HepG2 (cell line): ENCODE measurements around the gene STBD1. TPM values are rescaled to one million over a fixed set of nuclear protein-coding genes. Genes with fewer than 3 reads are reported as not detected.

ENCODE experiments used
- ARNT2 ChIP-seq: sonication (generic); formaldehyde crosslinking; IDR thresholded peaks from 2 replicates; pipeline ENCODE4 v1.8.0; 2022; ENCODE audit warnings: mild to moderate bottlenecking, low read depth, missing genetic modification reagents, moderate library complexity
- ATF2 ChIP-seq: sonication (generic); formaldehyde crosslinking; IDR thresholded peaks from 2 replicates; pipeline ENCODE4 v1.4.0; 2020; ENCODE audit warnings: missing genetic modification reagents
- CENPT ChIP-seq: sonication (generic); formaldehyde crosslinking; IDR thresholded peaks from 2 replicates; pipeline ENCODE4 v1.8.0; 2022; ENCODE audit warnings: low read depth, mild to moderate bottlenecking, moderate library complexity, missing genetic modification reagents
- EHMT2 ChIP-seq: fragments of 200-600 bp; sonication (generic); IDR thresholded peaks from 2 replicates; pipeline ENCODE4 v1.7.0; 2017; ENCODE audit warnings: antibody characterized with exemption, low read depth, low read length, borderline replicate concordance
- FOXK1 ChIP-seq: sonication (generic); formaldehyde crosslinking; IDR thresholded peaks from 2 replicates; pipeline ENCODE4 v1.4.0; 2020; ENCODE audit warnings: low read depth, missing genetic modification reagents, borderline replicate concordance
- GABPA ChIP-seq, 2 experiments: IDR thresholded peaks; 2 replicates each; pipeline ENCODE4 v1.6.1; 2011 to 2016; ENCODE audit warnings: low read depth in 2 of 2, low read length in 1 of 2, missing biosample characterization in 1 of 2, missing genetic modification characterization in 1 of 2
- HNRNPL ChIP-seq: fragments of 200-400 bp; formaldehyde crosslinking; IDR thresholded peaks from 2 replicates; pipeline ENCODE4 v1.6.1; 2017; ENCODE audit warnings: mild to moderate bottlenecking, low read depth, low read length
- IKZF4 ChIP-seq: sonication (generic); formaldehyde crosslinking; IDR thresholded peaks from 2 replicates; pipeline ENCODE4 v1.5.1; 2020; ENCODE audit warnings: borderline replicate concordance, mild to moderate bottlenecking, low read depth, missing genetic modification reagents; ENCODE audit errors: not compliant biosample characterization
- KDM3A ChIP-seq: IDR thresholded peaks from 2 replicates; pipeline ENCODE4 v1.6.1; 2018; ENCODE audit warnings: low read depth, missing compliant biosample characterization
- MED1 ChIP-seq: sonication (generic); formaldehyde crosslinking; IDR thresholded peaks from 2 replicates; pipeline ENCODE4 v1.4.0; 2020; ENCODE audit warnings: missing genetic modification reagents
- MIER3 ChIP-seq: IDR thresholded peaks from 2 replicates; pipeline ENCODE4 v1.6.1; 2016; ENCODE audit warnings: missing compliant biosample characterization, borderline replicate concordance
- PHF21A ChIP-seq: sonication (generic); formaldehyde crosslinking; IDR thresholded peaks from 2 replicates; pipeline ENCODE4 v1.5.0; 2020; ENCODE audit warnings: mild to moderate bottlenecking, missing genetic modification reagents
- PHF5A ChIP-seq: IDR thresholded peaks from one replicate; pipeline ENCODE4 v1.6.1; 2018; ENCODE audit warnings: low read depth, missing genetic modification reagents; ENCODE audit not compliant: unreplicated experiment
- RCOR2 ChIP-seq: IDR thresholded peaks from 2 replicates; pipeline ENCODE4 v1.6.1; 2016; ENCODE audit warnings: missing biosample characterization, missing genetic modification reagents
- RELA ChIP-seq: sonication (generic); formaldehyde crosslinking; IDR thresholded peaks from 2 replicates; pipeline ENCODE4 v1.4.0; 2020; ENCODE audit warnings: missing genetic modification reagents
- REXO4 ChIP-seq: sonication (generic); formaldehyde crosslinking; IDR thresholded peaks from 2 replicates; pipeline ENCODE4 v1.8.0; 2022; ENCODE audit warnings: missing genetic modification reagents, mild to moderate bottlenecking, borderline replicate concordance
- SKIL ChIP-seq: sonication (generic); formaldehyde crosslinking; IDR thresholded peaks from 2 replicates; pipeline ENCODE4 v1.8.0; 2022; ENCODE audit warnings: missing genetic modification reagents, mild to moderate bottlenecking, moderate library complexity, borderline replicate concordance
- STAG1 ChIP-seq: sonication (generic); formaldehyde crosslinking; IDR thresholded peaks from 2 replicates; pipeline ENCODE4 v1.4.0; 2020; ENCODE audit warnings: missing genetic modification reagents
- TCF7 ChIP-seq: sonication (generic); IDR thresholded peaks from 2 replicates; pipeline ENCODE4 v1.6.1; 2016; ENCODE audit warnings: antibody characterized with exemption, low read depth
- TOPORS ChIP-seq: sonication (generic); formaldehyde crosslinking; IDR thresholded peaks from 2 replicates; pipeline ENCODE4 v1.8.0; 2023; ENCODE audit warnings: mild to moderate bottlenecking, missing genetic modification reagents
- U2AF1 ChIP-seq: fragments of 200-400 bp; formaldehyde crosslinking; optimal IDR thresholded peaks from 2 replicates; pipeline ENCODE3; 2017; ENCODE audit warnings: mild to moderate bottlenecking, low read depth, low read length
- ZMYM3 ChIP-seq: sonication (generic); formaldehyde crosslinking; IDR thresholded peaks from 2 replicates; pipeline ENCODE4 v1.5.1; 2020; ENCODE audit warnings: mild to moderate bottlenecking, missing genetic modification reagents
- ZNF274 ChIP-seq: sonication (generic); formaldehyde crosslinking; IDR thresholded peaks from 2 replicates; pipeline ENCODE4 v1.5.1; 2020; ENCODE audit warnings: mild to moderate bottlenecking, missing genetic modification reagents
- ZNF441 ChIP-seq: sonication (generic); formaldehyde crosslinking; IDR thresholded peaks from 2 replicates; pipeline ENCODE4 v1.7.0; 2021; ENCODE audit warnings: missing genetic modification reagents, borderline replicate concordance
- ZNF557 ChIP-seq: sonication (generic); formaldehyde crosslinking; IDR thresholded peaks from 2 replicates; pipeline ENCODE4 v1.4.0; 2020; ENCODE audit warnings: missing genetic modification reagents
- ZNF589 ChIP-seq: sonication (generic); formaldehyde crosslinking; conservative IDR thresholded peaks from 2 replicates; pipeline ENCODE4 v1.8.0; 2022; ENCODE audit warnings: mild to moderate bottlenecking, moderate library complexity, missing genetic modification reagents
- ZNF746 ChIP-seq: sonication (generic); formaldehyde crosslinking; IDR thresholded peaks from 2 replicates; pipeline ENCODE4 v1.8.0; 2022; ENCODE audit warnings: mild to moderate bottlenecking, missing genetic modification reagents
- ZSCAN22 ChIP-seq: sonication (generic); formaldehyde crosslinking; IDR thresholded peaks from 2 replicates; pipeline ENCODE4 v1.4.0; 2020; ENCODE audit warnings: mild to moderate bottlenecking, missing genetic modification reagents
- polyA plus RNA-seq, 8 experiments: library from polyadenylated mRNA; depleted of rRNA in 3 of 8; stranded (reverse) in 7 of 8; unstranded in 1 of 8; fragments of >200 nt; fragmentation: Illumina TruSeq in 4 of 8; extraction: Trizol in 4 of 8; gene quantifications; 2 replicates each; pipeline versions ENCODE4 v1.2.1 to v1.2.3, GENCODE V29; 2011 to 2016; ENCODE audit warnings: low read depth in 4 of 8, missing spikeins in 1 of 8, mixed read lengths in 1 of 8; ENCODE audit not compliant: insufficient read depth in 1 of 8
- total RNA-seq, 5 experiments: library from RNA; depleted of rRNA; stranded (reverse); fragments of >200 nt; fragmentation: Illumina TruSeq; extraction: Trizol; gene quantifications; 2 replicates each; pipeline ENCODE4 v1.2.3, GENCODE V29; 2016; ENCODE audit warnings: low read depth in 1 of 5

STBD1 gene
- total and polyA plus RNA-seq, 2 of the 13 experiments (the other 11 are each of a cell fraction or from before 2014, with no cell fraction given), result 2.8 to 4.3 TPM

GRCh38 chr4:76275486-76276124 lies 30.9 kb upstream of the STBD1 start (continued):
- TF ChIP-seq SKIL (CRISPR knock-in tag) (peak; percentile 11; the same call in 1 of the 2 replicates), MIER3 (CRISPR knock-in tag) (peak; percentile 58; the same call in 1 of the 2 replicates), TOPORS (no peak), REXO4 (CRISPR knock-in tag) (no peak), PHF21A (no peak), ZNF589 (CRISPR knock-in tag) (no peak), U2AF1 (no peak), ZNF557 (CRISPR knock-in tag) (no peak), ARNT2 (CRISPR knock-in tag) (no peak), FOXK1 (CRISPR knock-in tag) (peak; percentile 80), ZNF441 (CRISPR knock-in tag) (no peak), EHMT2 (no peak), TCF7 (no peak), IKZF4 (CRISPR knock-in tag) (no peak), KDM3A (CRISPR knock-in tag) (no peak), ZNF746 (no peak), ATF2 (CRISPR knock-in tag) (peak; percentile 83), STAG1 (CRISPR knock-in tag) (no peak), GABPA (IDR thresholded peaks at IDR 0.05; ENCODE audit: low read depth, low read length) (no peak), GABPA (CRISPR knock-in tag; IDR thresholded peaks at IDR 0.05; ENCODE audit: low read depth) (no peak), PHF5A (CRISPR knock-in tag) (no peak), CENPT (CRISPR knock-in tag) (no peak), ZMYM3 (CRISPR knock-in tag) (no peak), HNRNPL (no peak), ZSCAN22 (CRISPR knock-in tag) (no peak), ZNF274 (CRISPR knock-in tag) (no peak), RELA (no peak), RCOR2 (CRISPR knock-in tag) (0 out of 2 replicates have a peak, but pooled peaks have one; percentile 18), MED1 (peak; percentile 86)
